GM12878 (cell line): ENCODE data around the gene CEP170B. TPM values are rescaled to one million over a fixed set of nuclear protein-coding genes. Genes with fewer than 3 reads are reported as not detected.

ENCODE experiments used
- ATAC-seq: fragments of 200-7000 bp; cut with Tn5 transposase; 3 replicates; pipeline ENCODE4 v1.9.1; 2020; ENCODE audit warnings: mild to moderate bottlenecking, moderate library complexity
- BruUV-seq: library from RNA; stranded (reverse); fragments of 400-500 nt; replicated peaks from 2 replicates; lab custom pipeline; 2021; lab: Mats Ljungman, UMichigan
- CTCF ChIA-PET: fragments of 300-600 bp; sonication (Branson Sonifier 250); formaldehyde crosslinking; extraction: SDS; loops from one replicate; lab custom pipeline; 2021; ENCODE audit warnings: inconsistent platforms; lab: Yijun Ruan, JAX
- POLR2A ChIA-PET: fragments of 350-600 bp; formaldehyde crosslinking; extraction: SDS; loops from one replicate; lab custom pipeline; 2021; ENCODE audit warnings: inconsistent platforms; lab: Charles Lee
- RAD21 ChIA-PET: fragments of 300-600 bp; sonication (Branson Sonifier 250); formaldehyde crosslinking; loops from one replicate; lab custom pipeline; 2023; ENCODE audit warnings: antibody characterized with exemption; ENCODE audit not compliant: unreplicated experiment; lab: Charles Lee
- SMC1A ChIA-PET: fragments of 300-600 bp; sonication (Branson Sonifier 250); formaldehyde crosslinking; loops from one replicate; lab custom pipeline; 2023; ENCODE audit not compliant: unreplicated experiment, uncharacterized antibody; lab: Charles Lee
- DNase-seq: peaks from one replicate; pipeline ENCODE4 v3.0.0-alpha.2; 2011; ENCODE audit warnings: low read depth, low spot score
- FAIRE-seq: peaks from 3 replicates; lab custom pipeline; 2011; peaks lifted over from hg19 to GRCh38; lab: Jason Lieb, UNC
- H2AFZ ChIP-seq: 2 replicates; pipeline ENCODE4 v1.6.0; 2011; ENCODE audit warnings: low read depth, low read length, control low read depth; ENCODE audit not compliant: control insufficient read depth
- H3K27ac ChIP-seq: 2 replicates; pipeline ENCODE4 v1.5.1; 2011; ENCODE audit warnings: control low read depth; ENCODE audit not compliant: control insufficient read depth, insufficient read depth
- H3K27me3 ChIP-seq, 2 experiments: replicated peaks in 1 of 2; 2 replicates each; pipeline versions ENCODE4 v1.6.0 to v1.6.1; 2011; ENCODE audit warnings: low read length in 1 of 2; ENCODE audit not compliant: control insufficient read depth in 2 of 2, insufficient read depth in 2 of 2
- H3K36me3 ChIP-seq, 2 experiments: 2 replicates each; pipeline ENCODE4 v1.5.1; 2011; ENCODE audit warnings: low read length in 1 of 2; ENCODE audit not compliant: control insufficient read depth in 2 of 2, insufficient read depth in 2 of 2
- H3K4me1 ChIP-seq: 2 replicates; pipeline ENCODE4 v1.6.1; 2011; ENCODE audit warnings: mild to moderate bottlenecking, low read length, moderate library complexity, mixed read lengths; ENCODE audit not compliant: control insufficient read depth, insufficient read depth
- H3K4me2 ChIP-seq: 2 replicates; pipeline ENCODE4 v1.6.0; 2011; ENCODE audit warnings: control low read depth; ENCODE audit not compliant: control insufficient read depth, insufficient read depth
- H3K4me3 ChIP-seq: fragments of 200-600 bp; sonication (generic); 2 replicates; pipeline ENCODE4 v1.5.1; 2016
- H3K79me2 ChIP-seq: 2 replicates; pipeline ENCODE4 v1.6.0; 2011; ENCODE audit warnings: low read length; ENCODE audit not compliant: control insufficient read depth, insufficient read depth
- H3K9ac ChIP-seq: 2 replicates; pipeline ENCODE4 v1.8.0; 2011; ENCODE audit warnings: low read length, control low read depth, mixed read lengths; ENCODE audit not compliant: control insufficient read depth, insufficient read depth
- H3K9me3 ChIP-seq: replicated peaks from 3 replicates; pipeline ENCODE4 v1.5.1; 2011; ENCODE audit warnings: mild to moderate bottlenecking, low read length; ENCODE audit not compliant: control insufficient read depth, insufficient read depth
- H4K20me1 ChIP-seq: 2 replicates; pipeline ENCODE4 v1.6.0; 2011; ENCODE audit not compliant: control insufficient read depth, insufficient read depth
- CREM ChIP-seq: IDR thresholded peaks from 2 replicates; pipeline ENCODE4 v1.6.1; 2014; ENCODE audit warnings: antibody characterized with exemption, low read depth
- EP300 ChIP-seq, 2 experiments: fragments of 150-350 bp in 1 of 2; IDR thresholded peaks; 2 replicates each; pipeline ENCODE4 v1.6.1; 2011 to 2012; ENCODE audit warnings: low read depth in 2 of 2, low read length in 2 of 2, borderline replicate concordance in 1 of 2, improper control_type of control experiment in 1 of 2, inconsistent platforms in 1 of 2; ENCODE audit not compliant: control insufficient read depth in 1 of 2
- KLF5 ChIP-seq: fragments of 450-650 bp; IDR thresholded peaks from 2 replicates; pipeline ENCODE4 v1.6.1; 2014; ENCODE audit warnings: mild to moderate bottlenecking; ENCODE audit not compliant: partially characterized antibody
- MXI1 ChIP-seq: fragments of 150-350 bp; IDR thresholded peaks from 2 replicates; pipeline ENCODE4 v1.6.1; 2011; ENCODE audit warnings: low read depth, mild to moderate bottlenecking, inconsistent platforms, low read length, improper control_type of control experiment
- MYC ChIP-seq: IDR thresholded peaks from 2 replicates; pipeline ENCODE4 v1.6.1; 2011; ENCODE audit warnings: mild to moderate bottlenecking, low read length, moderate library complexity, inconsistent platforms; ENCODE audit not compliant: insufficient read depth, insufficient replicate concordance, insufficient read length, severe bottlenecking
- POLR2AphosphoS2 ChIP-seq: IDR thresholded peaks from 2 replicates; pipeline ENCODE4 v1.6.1; 2011; ENCODE audit warnings: low read depth, mild to moderate bottlenecking, low read length, improper control_type of control experiment, moderate library complexity
- POLR2AphosphoS5 ChIP-seq: IDR thresholded peaks from 2 replicates; pipeline ENCODE4 v1.6.1; 2011; ENCODE audit warnings: mild to moderate bottlenecking, low read length, inconsistent platforms
- SREBF2 ChIP-seq: IDR thresholded peaks from 2 replicates; pipeline ENCODE4 v1.6.1; 2012; ENCODE audit warnings: mild to moderate bottlenecking, low read length
- WGBS: methylation state at CpG from one replicate; pipeline ENCODE4 v1.1.6; 2016; ENCODE audit warnings: low lambda C conversion rate; ENCODE audit not compliant: insufficient replicate concordance, insufficient coverage; ENCODE audit errors: missing lambda C conversion rate; 5-methylcytosine and 5-hydroxymethylcytosine counted together
- in situ Hi-C: fragments of 300-500 bp; cut with MboI; formaldehyde crosslinking; loops from 9 replicates; pipeline ENCODE4 v1.14.3; 2018; ENCODE audit warnings: mixed read lengths
- intact Hi-C: fragments of 100-400 bp; cut with micrococcal nuclease; formaldehyde crosslinking; loops from one replicate; pipeline ENCODE4 v1.14.2; 2022; ENCODE audit not compliant: unreplicated experiment
- polyA plus RNA-seq, 11 experiments: library from polyadenylated mRNA; depleted of rRNA in 4 of 11; unstranded in 6 of 11; stranded (reverse) in 5 of 11; fragments of >200 nt; fragmentation: Nextera tagmentation in 4 of 11; fragmentation: Illumina TruSeq in 1 of 11; extraction: Ambion mirVana in 4 of 11; extraction: Trizol in 1 of 11; gene quantifications; 1 replicate in 1 of 11; 2 replicates in 10 of 11; pipeline versions ENCODE4 v1.2.1 to v1.2.3, GENCODE V29; 2011 to 2016; ENCODE audit warnings: inconsistent platforms in 2 of 11, missing spikeins in 2 of 11, low read depth in 1 of 11
- total RNA-seq, 4 experiments: library from RNA; depleted of rRNA in 3 of 4; stranded (reverse); fragments of >200 nt in 3 of 4; fragmentation: Illumina TruSeq in 1 of 4; extraction: Trizol in 1 of 4; gene quantifications; 2 replicates each; pipeline versions ENCODE4 v1.2.1 to v1.2.3, GENCODE V29; 2013 to 2021
- TF ChIP-seq, protein P1 (sequence below): fragments of 150-350 bp; IDR thresholded peaks from 2 replicates; pipeline ENCODE4 v1.6.1; 2014; ENCODE audit warnings: mild to moderate bottlenecking, low read depth, low read length
- TF ChIP-seq, protein P2 (sequence below): fragments of 450-650 bp; IDR thresholded peaks from 2 replicates; pipeline ENCODE4 v1.6.1; 2018; ENCODE audit warnings: borderline replicate concordance, mild to moderate bottlenecking; ENCODE audit not compliant: partially characterized antibody
- TF ChIP-seq, protein P3 (sequence below): IDR thresholded peaks from 2 replicates; pipeline ENCODE4 v1.6.1; 2011; ENCODE audit warnings: low read depth, mild to moderate bottlenecking, low read length, moderate library complexity, borderline replicate concordance; ENCODE audit errors: extremely low read depth
- TF ChIP-seq, protein P4 (sequence below): fragments of 450-650 bp; formaldehyde crosslinking; IDR thresholded peaks from 2 replicates; pipeline ENCODE4 v1.5.0; 2022; ENCODE audit warnings: mild to moderate bottlenecking, missing genetic modification characterization

The CEP170B gene
- total and polyA plus RNA-seq, 10 of the 15 experiments (the other 5 are each of a cell fraction or from before 2014, with no cell fraction given) = 0.01 to 0.44 (median 0.05) TPM; not detected in 4

DNA sequence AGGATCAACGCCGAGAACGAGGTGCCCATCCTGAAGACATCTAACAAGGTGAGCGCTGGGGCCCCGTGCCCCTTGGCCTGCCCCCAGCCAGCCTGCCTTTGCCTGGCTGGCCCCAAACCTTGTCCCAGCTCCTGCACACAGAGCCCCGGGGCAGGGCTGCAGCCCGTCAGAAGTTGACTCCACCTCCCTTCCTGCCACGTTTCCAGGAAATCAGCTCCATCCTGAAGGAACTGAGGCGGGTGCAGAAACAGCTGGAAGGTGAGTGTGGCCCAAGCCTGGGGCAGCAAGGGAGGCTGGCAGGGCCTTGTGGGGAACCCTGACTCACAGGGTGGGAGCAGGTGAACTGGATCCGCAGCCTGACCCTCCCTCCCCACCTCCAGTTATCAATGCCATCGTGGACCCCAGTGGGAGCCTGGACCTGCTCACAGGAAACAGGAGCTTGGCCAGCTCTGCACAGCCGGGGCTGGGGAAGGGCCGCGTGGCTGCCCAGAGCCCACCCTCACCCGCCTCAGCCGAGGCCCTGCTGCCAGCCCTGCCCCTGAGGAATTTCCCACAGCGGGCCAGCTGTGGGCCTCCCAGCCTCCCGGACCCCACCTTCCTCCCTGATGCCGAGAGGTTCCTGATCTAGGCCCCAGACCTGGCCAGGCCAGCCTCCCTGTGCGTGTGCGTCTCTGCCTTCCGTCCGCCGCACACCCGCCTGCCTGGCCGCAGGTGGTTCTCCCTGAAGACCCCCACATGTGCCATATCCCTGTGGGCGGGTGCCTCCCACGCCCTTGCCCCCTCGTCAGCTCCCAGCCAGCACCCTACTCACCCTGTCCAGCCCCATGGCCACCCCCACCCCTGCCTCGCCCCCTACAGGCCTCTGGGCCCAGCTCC lies 29.5 kb downstream of the CEP170B start:
- POLR2A ChIA-PET = interaction anchor here (0.6 kb wide), 1 partner anchor 323 kb away, joined by 3 read pairs; no protein-coding TSS in a partner anchor
- 46% methylated on average over 27 of the region's 30 CpGs for WGBS
- no peak overlapping the region for H3K4me3 ChIP-seq
- H3K4me1 ChIP-seq = no peaks in the 10 kb centered on the region
- FAIRE-seq (no peak), ATAC-seq (no peak), DNase-seq (no peak)
- no peaks in the 10 kb centered on the region for H3K79me2 ChIP-seq
- no peaks in the 10 kb centered on the region for H4K20me1 ChIP-seq
- no peak overlapping the region for H2AFZ ChIP-seq
- no peaks in the 10 kb centered on the region for H3K36me3 ChIP-seq
- SMC1A ChIA-PET = interaction anchor here (1.0 kb wide), 1 partner anchor 126 kb away, joined by 3 read pairs; no protein-coding TSS in a partner anchor
- BruUV-seq = no TSS peak
- CTCF ChIA-PET = interaction anchor here (1.5 to 2.5 kb wide), 3 partner anchors 40 to 150 kb away, joined by 3 to 13 read pairs (median 4); no protein-coding TSS in a partner anchor
- H3K27ac ChIP-seq = no peak overlapping the region
- H3K4me2 ChIP-seq = no peak overlapping the region
- intact Hi-C loops = loop anchor here (5.0 to 10.0 kb wide), 3 partner anchors 38 to 153 kb away; partner anchors contain the start of gene AHNAK2
- peaks cover 0 to 3% of the 10 kb centered on the region in 2 experiments; a peak in 1 of 4 replicates for H3K27me3 ChIP-seq
- no peaks in the 10 kb centered on the region for H3K9me3 ChIP-seq
- no peak overlapping the region for H3K9ac ChIP-seq
- in situ Hi-C loops = loop anchor here (10.0 kb wide), 1 partner anchor 150 kb away; no protein-coding TSS in a partner anchor
- RAD21 ChIA-PET = interaction anchor here (1.4 kb wide), 1 partner anchor 81 kb away, joined by 4 read pairs; no protein-coding TSS in a partner anchor
- no peak for TF ChIP-seq SREBF2
- TF ChIP-seq POLR2AphosphoS5 = no peak
- TF ChIP-seq, protein P1, sequence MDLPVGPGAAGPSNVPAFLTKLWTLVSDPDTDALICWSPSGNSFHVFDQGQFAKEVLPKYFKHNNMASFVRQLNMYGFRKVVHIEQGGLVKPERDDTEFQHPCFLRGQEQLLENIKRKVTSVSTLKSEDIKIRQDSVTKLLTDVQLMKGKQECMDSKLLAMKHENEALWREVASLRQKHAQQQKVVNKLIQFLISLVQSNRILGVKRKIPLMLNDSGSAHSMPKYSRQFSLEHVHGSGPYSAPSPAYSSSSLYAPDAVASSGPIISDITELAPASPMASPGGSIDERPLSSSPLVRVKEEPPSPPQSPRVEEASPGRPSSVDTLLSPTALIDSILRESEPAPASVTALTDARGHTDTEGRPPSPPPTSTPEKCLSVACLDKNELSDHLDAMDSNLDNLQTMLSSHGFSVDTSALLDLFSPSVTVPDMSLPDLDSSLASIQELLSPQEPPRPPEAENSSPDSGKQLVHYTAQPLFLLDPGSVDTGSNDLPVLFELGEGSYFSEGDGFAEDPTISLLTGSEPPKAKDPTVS = no peak
- TF ChIP-seq KLF5 = no peak
- no peak for TF ChIP-seq MXI1
- no peak for TF ChIP-seq EP300 (IDR thresholded peaks at IDR 0.05; ENCODE audit: borderline replicate concordance in 1 of 2, control insufficient read depth in 1 of 2, low read depth in 2 of 2, low read length in 2 of 2)
- TF ChIP-seq, protein P2, sequence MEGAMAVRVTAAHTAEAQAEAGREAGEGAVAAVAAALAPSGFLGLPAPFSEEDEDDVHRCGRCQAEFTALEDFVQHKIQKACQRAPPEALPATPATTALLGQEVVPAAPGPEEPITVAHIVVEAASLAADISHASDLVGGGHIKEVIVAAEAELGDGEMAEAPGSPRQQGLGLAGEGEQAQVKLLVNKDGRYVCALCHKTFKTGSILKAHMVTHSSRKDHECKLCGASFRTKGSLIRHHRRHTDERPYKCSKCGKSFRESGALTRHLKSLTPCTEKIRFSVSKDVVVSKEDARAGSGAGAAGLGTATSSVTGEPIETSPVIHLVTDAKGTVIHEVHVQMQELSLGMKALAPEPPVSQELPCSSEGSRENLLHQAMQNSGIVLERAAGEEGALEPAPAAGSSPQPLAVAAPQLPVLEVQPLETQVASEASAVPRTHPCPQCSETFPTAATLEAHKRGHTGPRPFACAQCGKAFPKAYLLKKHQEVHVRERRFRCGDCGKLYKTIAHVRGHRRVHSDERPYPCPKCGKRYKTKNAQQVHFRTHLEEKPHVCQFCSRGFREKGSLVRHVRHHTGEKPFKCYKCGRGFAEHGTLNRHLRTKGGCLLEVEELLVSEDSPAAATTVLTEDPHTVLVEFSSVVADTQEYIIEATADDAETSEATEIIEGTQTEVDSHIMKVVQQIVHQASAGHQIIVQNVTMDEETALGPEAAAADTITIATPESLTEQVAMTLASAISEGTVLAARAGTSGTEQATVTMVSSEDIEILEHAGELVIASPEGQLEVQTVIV = no peak
- no peak for TF ChIP-seq MYC
- no peak for TF ChIP-seq CREM
- TF ChIP-seq, protein P3, sequence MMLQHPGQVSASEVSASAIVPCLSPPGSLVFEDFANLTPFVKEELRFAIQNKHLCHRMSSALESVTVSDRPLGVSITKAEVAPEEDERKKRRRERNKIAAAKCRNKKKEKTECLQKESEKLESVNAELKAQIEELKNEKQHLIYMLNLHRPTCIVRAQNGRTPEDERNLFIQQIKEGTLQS = no peak
- TF ChIP-seq, protein P4, sequence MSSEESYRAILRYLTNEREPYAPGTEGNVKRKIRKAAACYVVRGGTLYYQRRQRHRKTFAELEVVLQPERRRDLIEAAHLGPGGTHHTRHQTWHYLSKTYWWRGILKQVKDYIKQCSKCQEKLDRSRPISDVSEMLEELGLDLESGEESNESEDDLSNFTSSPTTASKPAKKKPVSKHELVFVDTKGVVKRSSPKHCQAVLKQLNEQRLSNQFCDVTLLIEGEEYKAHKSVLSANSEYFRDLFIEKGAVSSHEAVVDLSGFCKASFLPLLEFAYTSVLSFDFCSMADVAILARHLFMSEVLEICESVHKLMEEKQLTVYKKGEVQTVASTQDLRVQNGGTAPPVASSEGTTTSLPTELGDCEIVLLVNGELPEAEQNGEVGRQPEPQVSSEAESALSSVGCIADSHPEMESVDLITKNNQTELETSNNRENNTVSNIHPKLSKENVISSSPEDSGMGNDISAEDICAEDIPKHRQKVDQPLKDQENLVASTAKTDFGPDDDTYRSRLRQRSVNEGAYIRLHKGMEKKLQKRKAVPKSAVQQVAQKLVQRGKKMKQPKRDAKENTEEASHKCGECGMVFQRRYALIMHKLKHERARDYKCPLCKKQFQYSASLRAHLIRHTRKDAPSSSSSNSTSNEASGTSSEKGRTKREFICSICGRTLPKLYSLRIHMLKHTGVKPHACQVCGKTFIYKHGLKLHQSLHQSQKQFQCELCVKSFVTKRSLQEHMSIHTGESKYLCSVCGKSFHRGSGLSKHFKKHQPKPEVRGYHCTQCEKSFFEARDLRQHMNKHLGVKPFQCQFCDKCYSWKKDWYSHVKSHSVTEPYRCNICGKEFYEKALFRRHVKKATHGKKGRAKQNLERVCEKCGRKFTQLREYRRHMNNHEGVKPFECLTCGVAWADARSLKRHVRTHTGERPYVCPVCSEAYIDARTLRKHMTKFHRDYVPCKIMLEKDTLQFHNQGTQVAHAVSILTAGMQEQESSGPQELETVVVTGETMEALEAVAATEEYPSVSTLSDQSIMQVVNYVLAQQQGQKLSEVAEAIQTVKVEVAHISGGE (CRISPR knock-in tag) = no peak
- no peak for TF ChIP-seq POLR2AphosphoS2
